Small intestine (tissue), 7 donors: ENCODE results near the gene GABRD. TPM values are rescaled to one million over a fixed set of nuclear protein-coding genes. Genes with fewer than 3 reads are reported as not detected.

Experiments used
- DNase-seq, 2 donors: peaks; one replicate each; pipeline versions ENCODE4 v3.0.0 to v3.0.0-alpha.2; 2013
- FAIRE-seq: peaks from 2 replicates; lab custom pipeline; 2012; peaks lifted over from hg19 to GRCh38; lab: Jason Lieb, UNC
- H3K27ac ChIP-seq, 3 donors: one replicate each; pipeline ENCODE4 v1.5.1; 2013; ENCODE audit warnings: low read length in 2 of 3, mild to moderate bottlenecking in 2 of 3, control low read depth in 1 of 3, inconsistent platforms in 1 of 3, low read depth in 1 of 3, moderate library complexity in 1 of 3
- H3K27me3 ChIP-seq, 3 donors: one replicate each; pipeline ENCODE4 v1.6.1; 2013; ENCODE audit warnings: low read length in 3 of 3, inconsistent platforms in 1 of 3; ENCODE audit not compliant: control insufficient read depth in 3 of 3, insufficient read depth in 3 of 3
- H3K36me3 ChIP-seq, 3 donors: one replicate each; pipeline ENCODE4 v1.6.1; 2013; ENCODE audit warnings: low read length in 3 of 3, inconsistent platforms in 1 of 3, low read depth in 1 of 3, mild to moderate bottlenecking in 1 of 3, moderate library complexity in 1 of 3; ENCODE audit not compliant: control insufficient read depth in 3 of 3, insufficient read depth in 2 of 3
- H3K4me1 ChIP-seq, 3 donors: one replicate each; pipeline ENCODE4 v1.6.1; 2013; ENCODE audit warnings: low read length in 2 of 3, inconsistent platforms in 1 of 3, low read depth in 1 of 3, mild to moderate bottlenecking in 1 of 3, moderate library complexity in 1 of 3; ENCODE audit not compliant: control insufficient read depth in 3 of 3, insufficient read depth in 2 of 3
- H3K4me3 ChIP-seq, 3 donors: one replicate each; pipeline ENCODE4 v1.5.1; 2013; ENCODE audit warnings: low read length in 3 of 3, control low read depth in 1 of 3, inconsistent platforms in 1 of 3, low read depth in 1 of 3, mild to moderate bottlenecking in 1 of 3, moderate library complexity in 1 of 3
- H3K9me3 ChIP-seq, 2 donors: one replicate each; pipeline ENCODE4 v1.6.1; 2013; ENCODE audit warnings: low read depth in 1 of 2, low read length in 1 of 2; ENCODE audit not compliant: control insufficient read depth in 2 of 2, insufficient read depth in 1 of 2
- WGBS, 3 donors: extraction: QIAGEN DNeasy Blood & Tissue Kit; methylation state at CpG; one replicate each; pipeline ENCODE4 v1.1.7; 2013; 5-methylcytosine and 5-hydroxymethylcytosine counted together
- polyA plus RNA-seq, 4 donors: library from polyadenylated mRNA; stranded (reverse) in 3 of 4; unstranded in 1 of 4; fragments of 200-250 nt in 3 of 4; fragments of 120-200 nt in 1 of 4; gene quantifications; one replicate each; pipeline versions ENCODE4 v1.2.1 to v1.2.3, GENCODE V29; 2013
- donor health status: healthy with polysubstance abuse.
- donor health status: control.
- donor health status: control.
- donor health status: Bipolar disorder and iron deficiency.
- donor health status: healthy.

Gene GABRD
- polyA plus RNA-seq, 4 donors = 0.40 to 0.55 TPM; not detected in 2

DNA sequence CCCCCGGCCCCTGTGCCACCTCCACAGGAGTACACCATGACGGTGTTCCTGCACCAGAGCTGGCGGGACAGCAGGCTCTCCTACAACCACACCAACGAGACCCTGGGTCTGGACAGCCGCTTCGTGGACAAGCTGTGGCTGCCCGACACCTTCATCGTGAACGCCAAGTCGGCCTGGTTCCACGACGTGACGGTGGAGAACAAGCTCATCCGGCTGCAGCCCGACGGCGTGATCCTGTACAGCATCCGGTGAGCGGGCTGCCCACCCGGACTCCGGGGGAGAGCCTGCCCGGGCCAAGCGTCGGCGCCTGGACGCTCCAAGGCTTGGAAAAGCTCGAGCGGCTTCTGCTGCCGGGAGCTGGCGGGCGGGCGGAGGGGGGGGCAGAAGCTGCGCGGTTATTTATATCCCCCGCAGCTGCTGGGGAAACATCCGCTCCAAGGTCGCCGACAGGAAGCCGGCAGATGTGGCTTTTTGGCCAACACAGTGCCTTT is 6.4 kb downstream of the GABRD start:
- Histone ChIP-seq H3K27ac (peak overlapping the region in 2 of 3 donors; percentile 40 to 42), H3K36me3 (no peaks in the 10 kb centered on the region), H3K9me3 (no peaks in the 10 kb centered on the region), H3K4me1 (peaks cover 0 to 3% (median 0%) of the 10 kb centered on the region in 3 donors), H3K4me3 (no peak overlapping the region), H3K27me3 (peaks cover 0 to 16% (median 14%) of the 10 kb centered on the region in 3 donors)
- DNase-seq (peak in 1 of 2 donors; percentile 21), FAIRE-seq (no peak)
- 55 to 82% (median 61%) methylated on average over 39 of the region's 39 CpGs for WGBS, 3 donors

DNA sequence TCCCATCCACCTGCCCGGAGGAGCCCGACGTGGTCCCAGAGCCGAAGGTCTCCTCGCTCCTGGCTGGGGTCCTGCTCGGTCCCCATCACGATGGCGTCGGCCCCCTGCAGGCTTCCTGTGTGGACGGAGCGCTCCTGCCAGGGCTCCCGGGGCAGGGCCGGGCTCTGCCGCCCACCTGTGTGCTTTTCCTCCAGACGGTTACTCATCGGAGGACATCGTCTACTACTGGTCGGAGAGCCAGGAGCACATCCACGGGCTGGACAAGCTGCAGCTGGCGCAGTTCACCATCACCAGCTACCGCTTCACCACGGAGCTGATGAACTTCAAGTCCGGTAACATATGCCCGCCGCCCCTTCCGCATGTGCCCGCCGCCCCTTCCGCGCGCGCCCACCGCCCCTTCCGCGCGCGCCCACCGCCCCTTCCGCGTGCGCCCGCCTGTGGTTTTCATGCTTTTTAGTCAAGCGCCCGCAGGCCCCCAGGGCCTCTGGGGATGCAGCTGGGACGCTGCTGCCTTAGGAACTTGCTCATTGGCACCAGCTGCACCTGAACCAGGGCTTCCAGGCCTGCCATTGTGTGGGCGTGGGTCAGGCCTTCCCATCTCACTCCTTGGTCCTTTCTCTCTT is 8.9 kb downstream of the GABRD start:
- Histone ChIP-seq H3K4me1 (peaks cover 0 to 3% (median 0%) of the 10 kb centered on the region in 3 donors), H3K27me3 (peaks cover 0 to 12% (median 0%) of the 10 kb centered on the region in 3 donors), H3K9me3 (no peaks in the 10 kb centered on the region), H3K36me3 (no peaks in the 10 kb centered on the region), H3K4me3 (no peak overlapping the region), H3K27ac (no peak overlapping the region)
- FAIRE-seq (no peak), DNase-seq (no peak)
- 89 to 90% (median 89%) methylated on average over 37 to 46 of the region's 46 CpGs for WGBS, 3 donors

DNA sequence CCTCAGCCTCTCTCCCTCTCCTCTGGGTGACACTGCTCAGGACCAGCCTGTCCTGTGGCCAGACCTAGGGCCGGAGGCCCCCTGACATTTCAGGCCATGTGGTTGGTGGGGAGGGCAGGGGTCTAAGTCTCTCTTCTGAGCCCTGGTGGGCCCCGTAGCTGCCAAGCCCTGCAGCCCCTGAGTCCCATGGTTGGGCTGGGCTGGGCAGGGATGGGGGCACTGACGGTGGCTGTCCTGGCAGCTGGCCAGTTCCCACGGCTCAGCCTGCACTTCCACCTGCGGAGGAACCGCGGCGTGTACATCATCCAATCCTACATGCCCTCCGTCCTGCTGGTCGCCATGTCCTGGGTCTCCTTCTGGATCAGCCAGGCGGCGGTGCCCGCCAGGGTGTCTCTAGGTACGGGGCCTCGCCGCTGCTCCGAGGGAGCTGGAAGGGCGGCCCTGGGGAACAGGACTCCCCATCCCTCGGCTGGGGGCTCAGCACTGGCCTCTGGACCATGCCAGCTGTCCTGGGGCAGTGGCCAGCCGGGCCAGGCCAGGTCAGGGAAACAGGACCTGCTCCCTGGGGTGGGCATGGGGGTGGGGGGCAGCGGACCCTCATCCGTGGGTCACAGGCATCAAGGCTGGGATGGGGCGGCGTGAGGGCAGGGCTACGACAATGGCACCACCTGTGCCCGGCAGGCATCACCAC is 9.9 kb downstream of the GABRD start:
- FAIRE-seq = no peak
- H3K27me3 ChIP-seq = peaks cover 0 to 15% (median 0%) of the 10 kb centered on the region in 3 donors

GRCh38 chr1:2029561-2029960 is 10.4 kb downstream of the GABRD start:
- Histone ChIP-seq H3K4me1 (peaks cover 0 to 3% (median 0%) of the 10 kb centered on the region in 3 donors), H3K27me3 (peaks cover 0 to 15% (median 0%) of the 10 kb centered on the region in 3 donors), H3K36me3 (no peaks in the 10 kb centered on the region), H3K27ac (no peak overlapping the region), H3K9me3 (no peaks in the 10 kb centered on the region), H3K4me3 (no peak overlapping the region)
- DNase-seq (no peak), FAIRE-seq (no peak)
- 78 to 89% (median 81%) methylated on average over 15 of the region's 15 CpGs for WGBS, 3 donors

More for the DNA sequence above, 9.9 kb downstream of the GABRD start:
- no peak for DNase-seq
- Histone ChIP-seq H3K27ac (no peak overlapping the region), H3K4me1 (peaks cover 0 to 3% (median 0%) of the 10 kb centered on the region in 3 donors), H3K36me3 (no peaks in the 10 kb centered on the region), H3K4me3 (no peak overlapping the region), H3K9me3 (no peaks in the 10 kb centered on the region)
- WGBS, 3 donors = 80 to 85% (median 83%) methylated on average over 25 to 26 of the region's 26 CpGs

- FAIRE-seq (no peak), DNase-seq (no peak)
- Histone ChIP-seq H3K4me3 (no peak overlapping the region), H3K4me1 (peaks cover 0 to under 1% (median 0%) of the 10 kb centered on the region in 3 donors), H3K36me3 (no peaks in the 10 kb centered on the region), H3K9me3 (no peaks in the 10 kb centered on the region), H3K27ac (no peak overlapping the region), H3K27me3 (peaks cover 0 to 15% (median 0%) of the 10 kb centered on the region in 3 donors)
- 85 to 89% (median 88%) methylated on average over 41 to 42 of the region's 42 CpGs for WGBS, 3 donors
These were observed 11.1 kb downstream of the GABRD start for GRCh38 chr1:2030076-2030871.

DNA sequence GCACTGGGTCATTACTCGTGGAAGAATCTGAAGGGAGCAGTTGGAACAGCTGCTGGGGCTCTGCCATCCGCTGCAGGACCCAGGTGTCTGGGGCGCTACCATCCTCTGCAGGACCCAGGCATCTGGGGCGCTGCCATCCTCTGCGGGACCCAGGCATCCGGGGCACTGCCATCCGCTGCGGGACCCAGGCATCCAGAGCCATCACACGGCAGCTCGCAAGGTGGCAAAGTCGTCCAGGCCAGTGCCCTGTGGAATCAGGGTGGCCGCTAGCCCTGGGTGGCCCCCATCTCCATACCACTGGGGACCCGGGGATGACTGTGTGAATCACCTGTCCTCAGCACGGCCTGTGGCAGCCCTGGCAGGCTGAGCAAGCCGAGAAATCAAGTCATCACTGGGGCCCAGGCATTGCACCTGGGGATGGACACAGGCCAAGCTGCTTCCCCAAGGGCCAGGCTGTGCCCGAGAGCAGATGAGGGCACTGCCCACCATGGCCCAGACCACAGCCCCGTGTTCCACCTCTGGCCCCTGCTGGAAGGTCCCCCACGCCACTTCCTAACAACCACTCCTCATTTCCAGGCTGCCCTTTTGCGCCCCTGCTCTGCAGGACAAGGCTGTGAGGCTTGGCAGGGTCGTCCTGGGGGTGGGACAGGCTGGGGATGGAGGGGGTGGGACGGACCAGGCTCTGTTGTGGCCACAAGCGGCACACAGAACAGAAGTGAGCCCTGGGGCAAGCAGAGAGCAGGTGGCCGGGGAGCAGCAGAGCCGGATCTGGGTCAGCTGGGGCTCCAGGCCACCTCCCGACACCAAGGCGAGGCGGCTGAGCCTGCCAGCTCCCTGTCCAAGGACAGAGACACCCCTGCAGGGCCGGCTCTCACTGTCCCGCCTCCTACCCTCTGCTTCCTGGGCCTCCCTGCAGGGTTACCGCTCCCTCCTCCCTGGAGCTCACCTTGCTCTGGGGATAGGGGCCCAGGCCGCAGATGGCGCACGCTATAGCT is 12.7 kb downstream of the GABRD start:
- WGBS, 3 donors = 77 to 80% (median 80%) methylated on average over 24 to 33 of the region's 33 CpGs
- DNase-seq = no peak
- Histone ChIP-seq H3K4me3 (no peak overlapping the region), H3K36me3 (no peaks in the 10 kb centered on the region), H3K27ac (no peak overlapping the region), H3K4me1 (no peaks in the 10 kb centered on the region), H3K27me3 (peaks cover 0 to 13% (median 0%) of the 10 kb centered on the region in 3 donors), H3K9me3 (no peaks in the 10 kb centered on the region)
- FAIRE-seq = no peak

DNA sequence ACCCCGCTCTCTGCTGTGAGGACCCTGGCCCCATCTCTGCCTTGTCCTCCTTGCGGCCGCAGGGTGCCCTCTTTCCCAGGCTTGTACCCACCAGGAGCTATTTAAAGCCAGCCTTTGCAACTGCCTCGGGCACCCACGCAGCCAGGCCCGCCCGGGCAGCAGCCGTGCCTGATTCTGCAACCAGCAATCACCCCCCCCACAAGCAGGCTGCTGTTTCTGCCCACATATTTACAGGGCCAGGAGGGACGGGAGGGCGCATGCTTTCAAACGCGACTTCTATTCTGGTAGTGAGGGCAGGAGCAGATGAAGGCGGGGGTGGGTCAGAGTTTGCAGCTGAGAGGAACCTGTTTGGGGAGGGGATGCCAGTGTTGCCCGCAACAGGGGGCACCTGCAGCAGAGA is 13.6 kb downstream of the GABRD start:
- 77 to 81% (median 80%) methylated on average over 14 of the region's 14 CpGs for WGBS, 3 donors
- Histone ChIP-seq H3K9me3 (no peaks in the 10 kb centered on the region), H3K36me3 (no peaks in the 10 kb centered on the region), H3K27ac (no peak overlapping the region), H3K4me3 (no peak overlapping the region), H3K27me3 (peaks cover 0 to 13% (median 0%) of the 10 kb centered on the region in 3 donors), H3K4me1 (no peaks in the 10 kb centered on the region)
- no peak for DNase-seq
- FAIRE-seq = no peak
